ENCODE measurements around the gene LTBP2.

Gene LTBP2

DNA sequence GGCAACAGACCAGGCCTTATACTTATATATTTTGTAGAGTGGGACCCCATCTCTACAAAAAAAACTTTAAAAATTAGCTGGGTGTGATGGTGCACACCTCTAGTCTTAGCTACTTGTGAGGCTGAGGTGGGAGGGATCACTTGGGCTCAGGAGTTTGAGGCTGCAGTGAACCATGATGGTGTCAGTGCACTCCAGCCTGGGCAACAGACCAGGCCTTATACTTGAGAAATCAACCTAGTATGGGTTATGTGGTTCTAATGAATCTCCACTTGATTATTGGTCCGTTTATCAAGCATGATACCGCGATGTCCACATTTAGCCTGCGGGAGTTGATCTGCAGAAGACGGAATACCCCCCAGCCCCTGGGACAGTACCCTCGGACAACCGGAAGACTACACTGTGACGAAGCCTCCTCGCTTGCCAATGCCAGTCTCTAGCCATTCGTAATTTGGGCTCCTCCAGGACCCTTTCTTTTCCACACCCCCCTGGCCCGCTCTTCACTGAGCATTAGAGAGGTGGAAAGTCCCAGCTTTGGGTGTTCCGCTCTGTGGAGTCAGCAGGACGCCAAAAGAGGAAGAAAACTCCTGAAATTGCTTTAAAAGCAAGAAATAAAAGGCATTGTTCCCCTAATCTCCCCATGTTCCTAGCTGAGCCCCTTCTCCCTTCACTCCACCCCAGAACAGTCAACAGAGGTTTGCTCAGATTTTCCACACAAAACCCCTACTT lies 19.4 kb downstream of the LTBP2 start:
- no peak for DNase-seq (ENCODE audit: low read depth in 2 of 2)

DNA sequence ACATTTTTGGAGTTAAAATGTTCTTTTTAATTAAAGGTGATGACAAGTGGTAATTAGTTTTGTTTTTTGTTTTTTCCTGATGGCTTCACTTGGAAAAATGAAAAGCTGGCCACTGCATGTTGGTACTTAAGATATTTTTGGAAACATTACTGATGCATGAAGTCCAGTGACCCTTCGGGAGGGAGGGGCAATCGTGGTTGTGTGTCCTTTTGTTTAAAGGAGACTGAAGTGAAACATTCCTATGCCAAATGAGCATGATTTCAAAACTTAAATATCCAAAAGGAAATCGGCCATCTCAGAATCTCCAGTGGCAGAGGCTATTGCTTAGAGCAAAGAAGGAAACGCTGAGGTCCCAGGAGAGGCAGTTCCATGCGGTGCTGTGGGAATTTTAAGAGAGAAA lies 20.1 kb downstream of the LTBP2 start:
- no peak for DNase-seq (ENCODE audit: low read depth in 2 of 2)

DNA sequence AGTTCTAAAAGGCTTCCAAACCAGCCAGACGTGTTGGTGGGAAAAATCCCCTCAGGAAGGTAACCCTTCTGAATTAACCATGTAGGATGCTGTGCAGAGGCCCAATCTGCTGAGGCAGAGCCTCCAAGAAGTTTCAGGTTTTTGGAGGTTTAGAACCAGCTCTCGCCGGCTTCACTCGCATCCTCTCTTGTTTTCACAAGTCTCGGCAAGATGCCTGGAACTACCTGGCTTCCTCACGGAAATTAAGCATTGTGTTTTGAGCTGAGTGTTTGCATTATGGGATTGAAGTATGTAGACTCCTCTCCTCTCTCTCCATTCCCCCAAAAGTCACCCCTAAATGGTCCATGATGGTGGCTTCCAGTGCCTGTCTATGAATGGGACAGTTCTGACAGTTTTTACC lies 20.6 kb downstream of the LTBP2 start:
- DNase-seq (ENCODE audit: low read depth in 2 of 2) = no peak

DNA sequence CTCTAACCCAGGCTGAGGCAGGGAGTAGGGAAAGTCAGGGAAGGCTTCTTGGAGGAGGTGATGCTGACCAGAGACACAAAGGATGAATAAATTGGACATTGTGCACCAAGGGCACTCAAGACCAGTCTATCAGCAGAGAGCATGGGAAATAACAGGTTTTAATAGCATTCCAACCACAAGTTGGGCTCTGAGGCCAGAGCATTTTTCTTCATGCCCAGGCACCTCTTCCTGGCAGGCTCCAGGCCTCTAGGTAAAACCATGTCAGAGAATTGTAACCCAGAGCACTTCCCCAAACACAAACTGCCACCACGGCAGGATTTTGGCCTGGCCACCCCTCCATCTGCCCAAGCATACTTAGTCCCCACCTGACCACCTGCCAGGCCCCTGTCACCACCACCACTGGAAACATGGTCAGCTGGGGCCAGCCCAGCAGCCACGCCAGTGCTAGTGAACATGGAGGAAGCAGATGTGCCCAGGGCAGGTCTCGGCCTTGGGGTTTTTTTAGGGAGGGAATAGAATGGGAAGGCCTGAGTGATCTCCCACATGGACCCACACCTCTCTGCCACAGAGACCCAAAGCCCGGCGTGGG lies 22.7 kb downstream of the LTBP2 start:
- no peak for DNase-seq (ENCODE audit: low read depth in 2 of 2)

DNA sequence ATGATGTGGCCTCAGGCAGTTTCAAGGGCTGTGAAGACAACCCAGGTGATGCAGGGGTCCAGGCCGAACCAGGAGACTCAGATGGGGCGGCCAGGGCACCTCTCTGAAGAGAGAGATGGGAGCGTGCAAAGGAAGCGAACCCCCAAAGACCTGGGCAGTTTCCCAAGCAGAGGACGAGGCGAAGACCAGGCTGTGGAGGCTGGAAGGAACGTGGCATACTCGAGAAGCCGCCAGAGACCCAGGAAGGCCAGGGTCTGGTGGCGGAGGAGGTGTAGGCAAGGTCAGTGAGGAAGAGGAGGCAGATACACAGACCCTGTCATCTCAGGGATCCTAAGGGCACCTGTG lies 24.7 kb downstream of the LTBP2 start:
- no peak for DNase-seq (ENCODE audit: low read depth in 2 of 2)

DNA sequence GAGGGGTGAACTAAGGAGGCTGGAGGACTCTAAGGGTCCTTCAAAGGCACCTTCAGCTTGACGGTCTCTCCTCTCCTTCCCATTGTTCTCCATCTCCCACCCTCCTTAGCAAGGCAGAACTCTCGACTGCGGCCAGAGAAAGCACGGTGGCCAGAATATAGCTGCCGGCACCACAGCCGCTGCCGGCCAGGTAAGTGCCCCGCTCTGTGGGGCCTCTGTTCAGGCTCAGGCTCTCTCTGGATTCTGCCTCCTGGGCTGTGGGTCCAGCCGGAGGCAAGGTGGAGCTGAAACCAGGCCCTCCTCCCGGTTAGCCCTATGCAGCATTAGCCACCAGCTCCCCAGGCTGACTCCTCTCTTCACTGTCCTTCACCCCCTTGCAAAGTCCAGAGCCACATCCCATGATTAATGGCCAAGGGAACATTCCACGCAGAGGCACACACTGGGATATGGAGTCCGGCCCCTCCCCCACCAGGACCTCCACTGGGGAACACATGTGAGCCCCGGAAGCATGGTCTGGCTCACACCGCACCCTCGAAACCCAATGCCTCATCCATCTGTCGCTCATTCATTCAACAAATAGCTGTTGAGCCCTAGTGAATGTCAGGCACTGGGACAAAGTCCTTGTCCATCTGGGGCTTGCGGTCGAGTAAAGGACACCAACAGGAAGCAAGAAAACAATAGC lies 25.2 kb downstream of the LTBP2 start:
- DNase-seq (ENCODE audit: low read depth in 2 of 2) = no peak

DNA sequence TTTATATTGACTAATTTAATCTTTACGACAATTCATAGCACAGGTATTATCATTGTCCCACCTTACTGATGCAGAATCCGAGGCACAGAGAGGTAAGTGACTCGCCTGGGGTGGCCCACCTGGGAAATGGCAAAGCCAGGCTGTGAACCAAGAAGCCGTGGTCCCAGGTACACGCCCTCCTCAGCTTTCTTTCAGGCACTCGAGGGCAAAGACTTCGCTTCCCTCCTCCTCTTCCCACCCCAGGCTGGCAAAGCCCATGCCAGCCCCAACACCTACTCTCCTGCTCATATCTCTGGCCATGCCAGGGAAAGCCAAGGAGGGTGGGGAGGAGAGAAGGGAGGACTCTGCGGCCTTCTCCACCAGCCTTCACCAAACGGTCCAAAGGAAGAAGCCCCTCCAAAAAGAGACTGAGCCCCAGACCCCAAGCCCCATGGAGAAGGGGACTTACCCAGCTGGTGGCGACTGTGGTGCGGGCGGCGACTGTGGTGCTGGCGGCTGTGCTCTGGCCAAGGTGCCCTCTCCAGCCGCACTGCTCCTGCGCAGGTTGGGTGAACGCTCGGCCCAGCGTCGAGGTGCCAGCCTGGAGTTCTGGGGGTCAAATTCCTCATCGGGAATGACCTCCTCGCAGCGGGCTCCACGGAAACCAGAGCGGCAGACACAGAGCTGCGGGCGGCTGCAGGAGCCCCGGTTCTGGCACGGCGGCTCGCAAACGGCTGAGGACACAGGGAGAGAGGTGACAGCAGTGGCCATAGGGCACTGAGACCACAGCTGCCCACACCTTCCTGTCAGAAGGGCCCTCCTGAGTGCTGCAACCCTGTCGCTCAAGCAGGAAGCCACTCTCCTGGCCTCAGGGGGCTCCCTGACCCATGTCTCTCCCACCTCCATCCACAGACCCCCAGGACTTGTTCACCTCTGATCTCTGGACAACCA lies 26.4 kb downstream of the LTBP2 start:
- DNase-seq (ENCODE audit: low read depth in 2 of 2) = no peak

DNA sequence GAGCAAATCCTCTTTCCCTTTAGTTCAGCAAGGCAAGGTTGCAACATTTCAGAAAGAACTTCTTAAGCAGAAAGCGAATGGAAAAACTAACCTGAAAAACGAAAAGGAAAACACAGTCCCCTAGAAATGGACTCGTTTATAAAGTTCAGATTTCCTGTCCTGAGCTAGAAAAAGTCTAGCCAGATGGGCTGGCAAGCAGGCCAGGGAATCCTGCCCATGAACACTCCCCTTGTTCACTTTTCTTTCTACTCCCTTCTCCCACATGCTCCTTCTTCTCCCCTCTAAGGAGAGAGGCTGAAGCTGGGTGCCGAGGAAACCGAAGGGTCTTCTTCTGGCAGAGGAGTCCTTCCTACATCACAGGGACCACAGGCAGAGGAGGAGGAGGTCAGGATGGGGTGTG lies 27.1 kb downstream of the LTBP2 start:
- DNase-seq (ENCODE audit: low read depth in 2 of 2) = no peak

DNA sequence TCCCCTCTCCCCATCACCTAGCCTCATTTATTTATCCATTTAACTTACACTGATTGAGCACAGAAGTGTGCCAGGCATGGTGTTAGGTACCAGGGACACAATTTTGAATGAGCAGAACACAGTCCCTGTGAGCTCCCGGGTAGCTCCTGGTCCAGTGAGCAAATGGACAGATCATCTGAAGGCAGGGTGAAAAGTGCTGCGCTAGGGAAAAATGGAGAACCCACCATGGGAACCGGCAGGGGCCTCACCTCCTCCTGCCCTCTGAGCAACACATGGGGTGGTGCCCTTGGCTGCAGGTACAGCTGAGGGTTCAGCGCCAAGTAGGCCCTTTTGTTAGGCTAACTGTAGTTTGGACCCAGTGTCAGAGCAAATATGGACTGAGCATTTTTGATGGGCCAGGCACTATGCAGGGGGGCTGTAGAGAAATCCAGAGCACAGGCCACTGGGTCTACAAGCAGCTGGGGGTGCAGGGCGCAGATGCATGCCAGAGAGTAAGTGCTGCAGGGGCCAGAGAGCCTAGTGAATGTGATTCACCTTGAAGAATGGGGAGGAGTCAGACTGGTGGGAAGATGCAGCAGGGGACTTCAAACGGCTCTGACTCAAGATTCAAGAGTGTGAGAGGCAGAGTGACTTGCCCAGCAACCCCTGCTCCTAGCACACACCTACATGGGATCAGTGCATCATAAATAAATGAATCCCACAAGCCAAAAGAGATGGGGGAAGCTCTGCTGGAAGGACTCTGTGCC lies 28.2 kb downstream of the LTBP2 start:
- peak in 1 of 2 experiments; percentile 12 for DNase-seq (ENCODE audit: low read depth in 2 of 2)

DNA sequence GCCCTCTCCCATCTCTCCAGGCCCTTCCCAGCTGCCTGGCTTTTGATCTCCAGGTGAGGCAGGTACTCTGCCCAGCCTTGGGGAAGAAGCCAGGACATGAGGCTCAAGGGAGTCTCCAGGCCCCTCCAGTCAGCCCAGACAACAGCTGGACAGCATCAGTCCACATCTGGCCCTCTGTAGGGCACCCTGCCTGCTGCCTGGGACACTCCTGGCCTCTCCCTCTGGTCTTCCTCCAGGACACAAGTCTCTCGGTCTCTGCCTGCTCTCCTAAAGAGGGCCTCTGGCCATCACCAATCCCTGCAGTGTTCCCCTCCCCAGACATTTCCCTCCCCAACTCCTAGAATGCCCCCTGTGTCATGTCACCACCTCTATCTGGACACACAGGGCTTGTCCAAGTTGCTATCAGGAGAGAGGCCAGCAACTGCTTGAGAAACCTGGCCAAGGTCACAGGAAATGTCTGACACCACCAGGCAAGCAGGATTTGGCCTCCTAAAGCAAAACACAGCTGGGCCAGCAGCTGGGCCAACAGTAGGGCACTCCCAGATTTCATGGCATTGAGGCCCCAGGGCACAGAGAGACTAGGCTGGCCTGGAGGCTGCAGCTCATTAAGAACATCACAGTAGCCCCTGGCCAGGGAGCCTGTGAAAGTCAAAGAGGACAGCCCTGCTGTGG lies 29.0 kb downstream of the LTBP2 start:
- DNase-seq (ENCODE audit: low read depth in 2 of 2) = no peak

DNA sequence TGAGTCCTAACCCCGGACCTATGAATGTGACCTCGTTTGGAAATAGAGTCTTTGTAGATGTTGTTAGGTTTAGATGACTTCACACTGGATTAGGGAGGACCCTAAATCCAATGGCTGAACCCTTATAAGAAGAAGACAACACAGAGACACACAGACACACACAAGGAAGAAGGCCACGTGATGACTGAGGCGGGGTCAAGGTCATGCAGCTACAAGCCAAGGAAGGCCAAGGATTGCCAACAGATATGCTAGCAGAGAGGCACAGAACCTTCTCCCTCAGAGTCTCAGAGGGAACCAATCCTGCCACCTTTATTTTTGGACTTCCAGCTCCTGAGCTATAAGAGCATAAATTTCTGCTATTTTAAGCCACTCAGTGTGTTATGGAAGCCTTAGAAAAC lies 31.8 kb downstream of the LTBP2 start:
- DNase-seq (ENCODE audit: low read depth in 2 of 2) = no peak

DNA sequence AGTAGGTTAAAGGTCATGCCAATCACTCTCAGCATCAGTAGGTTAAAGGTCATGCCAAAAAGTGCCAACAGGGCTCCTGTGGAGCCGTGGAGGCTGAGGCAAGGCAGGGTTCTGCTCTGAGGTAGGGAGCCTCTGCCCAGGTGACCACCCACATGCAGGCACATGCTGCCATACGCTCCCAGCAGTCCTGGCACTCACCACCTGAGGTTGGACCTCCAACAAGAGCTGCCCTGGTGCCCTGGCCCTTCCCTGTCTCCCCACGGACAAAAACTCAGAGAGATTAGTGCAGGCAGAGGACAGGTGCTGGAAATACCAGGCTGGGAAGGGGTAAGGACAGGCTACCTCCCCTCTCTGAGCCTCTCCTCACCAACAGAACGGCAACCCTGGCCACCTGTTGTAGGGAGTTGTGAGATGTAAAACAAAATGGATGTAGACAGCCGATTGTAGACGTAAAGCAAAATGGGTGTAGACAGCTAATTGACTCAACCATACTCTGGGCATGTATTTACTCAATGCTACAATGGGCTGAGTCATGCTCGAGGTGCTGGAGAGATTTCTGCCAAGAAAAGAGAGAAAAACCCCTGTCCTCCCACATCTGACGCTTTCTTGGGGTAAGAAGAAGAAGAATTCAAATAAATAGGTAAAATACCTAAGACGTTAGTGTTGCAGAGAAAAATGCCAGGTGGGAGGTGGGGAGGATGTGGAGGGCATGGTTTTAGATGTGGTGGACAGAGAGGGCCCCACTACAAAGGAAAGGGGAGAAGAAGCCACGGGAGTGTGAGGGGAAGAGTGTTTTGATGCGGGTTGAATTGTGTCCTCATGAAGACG lies 32.4 kb downstream of the LTBP2 start:
- peak in 1 of 2 experiments; percentile 41 for DNase-seq (ENCODE audit: low read depth in 2 of 2)

DNA sequence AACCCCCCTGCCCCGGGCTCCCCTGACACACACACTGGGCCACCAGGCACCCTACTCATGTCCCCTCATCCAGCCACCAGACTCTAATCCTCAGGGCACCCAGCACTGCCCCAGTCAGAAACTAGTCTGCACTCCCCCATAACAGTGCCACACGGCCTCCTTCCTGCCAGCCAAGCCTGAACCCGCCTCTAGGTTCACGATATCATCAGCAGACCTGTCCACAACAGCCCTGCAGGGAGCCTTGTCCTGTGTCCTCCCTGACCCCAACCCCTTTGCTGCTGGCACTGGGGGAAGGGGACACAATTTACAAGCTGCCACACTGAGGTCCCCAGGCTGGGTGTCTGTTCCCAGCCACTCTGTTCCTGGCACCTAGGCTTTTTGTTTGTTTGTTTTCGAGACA lies 33.6 kb downstream of the LTBP2 start:
- DNase-seq (ENCODE audit: low read depth in 2 of 2) = no peak

DNA sequence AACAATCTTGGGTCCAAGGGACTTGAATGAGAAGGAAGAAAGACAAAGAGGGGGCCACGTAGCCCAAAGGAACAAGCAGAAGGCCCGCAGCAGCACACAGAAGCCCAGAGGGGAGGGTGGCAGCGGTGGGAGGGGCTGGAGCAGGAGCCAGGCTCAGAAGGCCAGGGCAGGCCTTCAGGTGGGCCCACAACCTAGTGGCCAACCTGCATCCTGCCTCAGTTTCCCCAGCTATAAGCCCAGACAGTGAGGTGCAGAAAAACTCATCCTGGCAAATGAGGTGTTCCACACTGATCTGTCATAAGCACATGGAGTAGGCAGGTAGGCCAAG lies 34.1 kb downstream of the LTBP2 start:
- DNase-seq (ENCODE audit: low read depth in 2 of 2) = no peak

DNA sequence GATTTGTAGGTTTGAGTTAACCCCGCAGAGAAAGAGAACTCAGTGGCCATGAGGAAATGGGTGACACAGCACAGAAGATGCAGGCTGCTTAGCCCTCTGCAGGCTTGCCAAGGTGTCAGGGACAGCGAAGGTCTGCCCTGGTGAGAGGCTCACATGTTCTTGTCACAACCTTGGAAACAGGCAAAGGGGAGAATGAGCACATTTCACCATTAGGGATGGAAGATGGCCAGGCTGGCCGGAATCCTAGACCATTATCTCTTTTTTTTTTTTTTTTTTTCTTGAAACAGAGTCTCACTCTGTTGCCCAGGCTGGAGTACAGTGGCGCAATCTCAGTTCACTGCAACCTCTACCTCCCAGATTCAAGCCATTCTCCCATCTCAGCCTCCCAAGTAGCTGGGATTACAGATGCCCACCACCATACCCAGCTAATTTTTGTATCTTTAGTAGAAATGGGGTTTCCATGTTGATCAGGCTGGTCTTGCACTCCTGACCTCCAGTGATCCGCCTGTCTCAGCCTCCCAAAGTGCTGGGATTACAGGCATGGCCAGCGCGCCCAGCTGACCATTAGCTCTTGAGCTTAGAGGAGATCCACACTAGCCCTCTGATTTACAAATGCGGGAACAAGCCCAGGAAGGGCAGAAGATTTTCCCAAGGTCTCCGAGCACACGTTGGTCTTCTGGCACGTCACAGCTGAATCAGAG lies 34.6 kb downstream of the LTBP2 start:
- DNase-seq (ENCODE audit: low read depth in 2 of 2) = no peak

DNA sequence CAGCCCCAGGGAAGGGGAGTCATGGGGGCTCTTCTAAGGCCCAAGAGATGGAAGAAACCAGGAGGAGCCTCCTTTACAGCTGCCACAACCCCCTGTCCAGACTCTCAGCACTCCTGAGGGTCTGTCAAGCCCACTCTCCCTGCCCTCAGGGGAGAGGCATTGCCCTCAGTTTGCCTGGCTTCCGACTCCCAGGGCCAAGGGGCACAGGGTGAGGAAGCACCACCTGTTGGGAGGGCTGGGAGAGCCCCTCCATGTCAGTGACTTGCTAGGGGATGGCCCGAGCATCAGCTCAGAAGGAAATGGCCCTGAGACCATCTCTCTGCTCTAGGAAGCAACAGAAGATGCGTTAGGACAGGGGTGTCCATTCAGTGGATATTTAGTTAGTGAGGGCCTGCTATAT lies 36.1 kb downstream of the LTBP2 start:
- DNase-seq (ENCODE audit: low read depth in 2 of 2) = no peak

DNA sequence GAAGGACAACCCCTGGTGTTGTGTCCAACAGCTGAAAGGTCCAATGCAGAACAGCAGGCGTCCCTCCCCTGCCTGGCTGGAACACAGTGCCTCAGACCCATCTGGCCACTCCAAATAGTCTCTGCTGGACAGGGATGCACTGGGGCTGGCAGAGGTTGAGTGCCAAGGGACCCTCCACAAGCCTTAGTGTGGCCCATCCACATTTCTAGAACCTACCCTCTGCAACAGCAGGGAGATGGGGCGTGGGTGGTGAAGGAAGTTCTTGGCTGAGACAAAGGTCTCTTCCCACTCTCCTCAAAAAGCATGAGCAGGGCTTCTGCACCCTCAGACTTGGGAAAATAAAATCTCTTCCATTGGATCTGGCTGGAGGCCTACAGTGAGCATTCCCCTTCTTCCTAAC lies 36.5 kb downstream of the LTBP2 start:
- DNase-seq (ENCODE audit: low read depth in 2 of 2) = no peak

DNA sequence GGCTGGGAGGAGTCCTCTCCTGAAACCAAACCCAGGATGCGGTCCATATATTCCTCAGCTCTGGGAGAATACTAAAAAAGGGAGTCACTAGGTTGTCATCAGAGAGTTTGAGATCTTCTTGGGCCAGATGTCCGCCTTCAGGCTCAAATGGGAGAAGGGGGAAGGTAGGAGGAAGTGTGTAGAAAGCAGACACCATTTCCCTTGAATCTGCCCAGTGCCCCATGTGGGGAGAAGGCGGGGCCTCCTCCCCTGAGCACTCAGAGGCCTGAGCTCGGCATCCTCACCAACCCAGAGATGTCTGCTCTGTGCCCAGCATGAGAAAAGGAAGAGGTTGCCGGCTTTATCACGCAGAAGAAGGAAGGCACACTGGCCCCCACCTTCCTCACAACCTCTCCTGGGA lies 37.3 kb downstream of the LTBP2 start:
- DNase-seq (ENCODE audit: low read depth in 2 of 2) = no peak

DNA sequence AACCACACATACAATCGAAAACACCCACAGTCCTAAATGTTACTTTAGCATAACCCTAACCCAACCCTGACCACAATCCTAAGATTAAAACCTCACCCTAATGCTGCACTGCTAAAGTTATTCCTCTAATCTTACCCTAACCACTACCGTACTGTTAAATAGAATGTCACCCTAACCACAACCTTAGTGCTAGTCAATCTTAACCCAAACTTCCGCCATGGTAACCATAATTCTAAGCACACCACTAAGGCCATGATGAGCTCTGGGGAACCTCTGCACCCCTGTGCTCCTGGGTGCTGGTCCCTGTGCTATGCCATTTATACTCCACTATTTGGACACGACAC lies 38.0 kb downstream of the LTBP2 start:
- DNase-seq (ENCODE audit: low read depth in 2 of 2) = no peak

Data from stimulated activated CD4-positive, alpha-beta T cell treated with anti-CD3 and anti-CD28 coated beads, Interleukin-12 subunit alpha, Interleukin-12 subunit beta, amount 100 ng/mL, for 24 hours (primary cell).